K562 (cell line): ENCODE measurements around the gene HHEX. TPM values are rescaled to one million over a fixed set of nuclear protein-coding genes. Genes with fewer than 3 reads are reported as not detected.

ENCODE experiments used
- ATAC-seq: fragments of 200-7000 bp; cut with Tn5 transposase; 3 replicates; pipeline ENCODE4 v1.9.1; 2020; ENCODE audit warnings: moderate library complexity
- BruUV-seq: library from RNA; stranded (reverse); fragments of 400-500 nt; replicated peaks from 2 replicates; lab custom pipeline; 2021; lab: Mats Ljungman, UMichigan
- CTCF ChIA-PET: fragments of 300-600 bp; formaldehyde crosslinking; extraction: SDS; loops from one replicate; lab custom pipeline; 2021; ENCODE audit warnings: low intra/inter-chr PET ratio; lab: Yijun Ruan, JAX
- POLR2A ChIA-PET: fragments of 300-600, 350-650 bp; sonication (Branson Sonifier 250); formaldehyde crosslinking; extraction: SDS; loops from one replicate; lab custom pipeline; 2021; ENCODE audit warnings: antibody characterized with exemption, inconsistent platforms; lab: Yijun Ruan, JAX
- DNase-seq, 4 experiments: peaks; one replicate each; pipeline versions ENCODE4 v3.0.0 to v3.0.0-alpha.2; 2011 to 2018; ENCODE audit warnings: low spot score in 3 of 4, mixed read lengths in 3 of 4; ENCODE audit errors: extremely low read depth in 1 of 4
- FAIRE-seq: peaks from 2 replicates; lab custom pipeline; 2011; peaks lifted over from hg19 to GRCh38; lab: Jason Lieb, UNC
- H2AFZ ChIP-seq: 2 replicates; pipeline ENCODE4 v1.6.0; 2011; ENCODE audit warnings: low read depth, low read length, control low read depth, inconsistent platforms
- H3K27ac ChIP-seq: fragments of 200-600 bp; 3 replicates; pipeline ENCODE4 v1.8.0; 2011; ENCODE audit warnings: low read depth, mild to moderate bottlenecking, control low read depth, inconsistent platforms, low read length, moderate library complexity, mixed read lengths; ENCODE audit errors: extremely low read depth
- H3K27me3 ChIP-seq, 2 experiments: fragments of 300-600 bp in 1 of 2; 2 replicates in 1 of 2; 3 replicates in 1 of 2; pipeline versions ENCODE4 v1.6.0 to v1.8.0; 2011; ENCODE audit warnings: inconsistent platforms in 2 of 2, low read length in 2 of 2, mild to moderate bottlenecking in 1 of 2, mixed read lengths in 1 of 2, moderate library complexity in 1 of 2; ENCODE audit not compliant: control insufficient read depth in 2 of 2, insufficient read depth in 2 of 2
- H3K36me3 ChIP-seq: fragments of 300-600 bp; 3 replicates; pipeline ENCODE4 v1.8.0; 2011; ENCODE audit warnings: mild to moderate bottlenecking, low read length, inconsistent platforms; ENCODE audit not compliant: control insufficient read depth, insufficient read depth
- H3K4me1 ChIP-seq, 2 experiments: fragments of 200-600 bp in 1 of 2; replicated peaks in 1 of 2; 2 replicates in 1 of 2; 3 replicates in 1 of 2; pipeline versions ENCODE4 v1.5.1 to v1.8.0; 2011; ENCODE audit warnings: inconsistent platforms in 2 of 2, low read length in 2 of 2, mild to moderate bottlenecking in 1 of 2, mixed read lengths in 1 of 2, moderate library complexity in 1 of 2; ENCODE audit not compliant: control insufficient read depth in 2 of 2, insufficient read depth in 2 of 2
- H3K4me2 ChIP-seq: 2 replicates; pipeline ENCODE4 v1.6.1; 2011; ENCODE audit warnings: low read length, control low read depth, inconsistent platforms, mixed read lengths; ENCODE audit not compliant: insufficient read depth
- H3K4me3 ChIP-seq: fragments of 200-600 bp; sonication (generic), shearing (Covaris generic); 2 replicates; pipeline ENCODE4 v1.5.1; 2016; ENCODE audit warnings: control low read depth, inconsistent platforms
- H3K79me2 ChIP-seq: fragments of 200-600 bp; 3 replicates; pipeline ENCODE4 v1.8.0; 2011; ENCODE audit warnings: low read length, inconsistent platforms; ENCODE audit not compliant: control insufficient read depth, insufficient read depth
- H3K9ac ChIP-seq, 2 experiments: 2 replicates each; pipeline versions ENCODE4 v1.6.0 to v1.6.1; 2011; ENCODE audit warnings: low read depth in 2 of 2, low read length in 2 of 2, control low read depth in 1 of 2, inconsistent platforms in 1 of 2, mild to moderate bottlenecking in 1 of 2, mixed read lengths in 1 of 2; ENCODE audit not compliant: insufficient read depth in 1 of 2
- H3K9me1 ChIP-seq: one replicate; pipeline ENCODE4 v1.6.0; 2011; ENCODE audit warnings: inconsistent platforms, mild to moderate bottlenecking, low read length, moderate library complexity; ENCODE audit not compliant: control insufficient read depth, insufficient read depth
- H3K9me3 ChIP-seq: replicated peaks from 2 replicates; pipeline ENCODE4 v1.5.1; 2011; ENCODE audit warnings: low read depth, low read length, inconsistent platforms; ENCODE audit not compliant: control insufficient read depth, insufficient read depth
- H4K20me1 ChIP-seq: replicated peaks from 2 replicates; pipeline ENCODE4 v1.6.1; 2011; ENCODE audit warnings: low read length, inconsistent platforms, mixed read lengths; ENCODE audit not compliant: control insufficient read depth, insufficient read depth
- CCNT2 ChIP-seq: IDR thresholded peaks from 2 replicates; pipeline ENCODE4 v1.6.1; 2011; ENCODE audit warnings: borderline replicate concordance, low read depth, mild to moderate bottlenecking, moderate library complexity, mixed read lengths, low read length; ENCODE audit not compliant: insufficient read length; ENCODE audit errors: extremely low read depth
- FOSL1 ChIP-seq: fragments of 200-800 bp; sonication (Bioruptor generic); conservative IDR thresholded peaks from 2 replicates; pipeline ENCODE4 v1.6.1; 2016; ENCODE audit warnings: missing genetic modification characterization, missing compliant biosample characterization
- GATAD2B ChIP-seq: fragments of 450-650 bp; IDR thresholded peaks from 2 replicates; pipeline ENCODE4 v1.6.1; 2017; ENCODE audit warnings: mild to moderate bottlenecking, borderline replicate concordance
- L3MBTL2 ChIP-seq: fragments of 450-650 bp; IDR thresholded peaks from 2 replicates; pipeline ENCODE4 v1.6.1; 2016; ENCODE audit warnings: mild to moderate bottlenecking, moderate library complexity
- NFE2L1 ChIP-seq: fragments of 450-650 bp; IDR thresholded peaks from 2 replicates; pipeline ENCODE4 v1.6.1; 2016; ENCODE audit warnings: missing genetic modification characterization, low read depth, mild to moderate bottlenecking, missing compliant biosample characterization, moderate library complexity, borderline replicate concordance
- PTBP1 ChIP-seq: fragments of 200-400 bp; formaldehyde crosslinking; IDR thresholded peaks from 2 replicates; pipeline ENCODE4 v1.6.1; 2017; ENCODE audit warnings: low read depth, low read length
- WGBS: fragments of 100-300 bp; shearing (Covaris generic); methylation state at CpG from one replicate; pipeline ENCODE4 v1.1.6; 2016; ENCODE audit warnings: low coverage, mixed read lengths; ENCODE audit not compliant: insufficient coverage; ENCODE audit errors: missing lambda C conversion rate; 5-methylcytosine and 5-hydroxymethylcytosine counted together
- in situ Hi-C: fragments of 300-500 bp; cut with MboI; formaldehyde crosslinking; loops from 4 replicates; pipeline ENCODE4 v1.15.0; 2018; ENCODE audit warnings: inconsistent platforms, mixed read lengths
- intact Hi-C: fragments of 100-400 bp; cut with micrococcal nuclease; formaldehyde crosslinking; loops from 2 replicates; pipeline ENCODE4 v1.14.2; 2022
- polyA plus RNA-seq, 8 experiments: library from polyadenylated mRNA; depleted of rRNA in 4 of 8; stranded (reverse) in 5 of 8; unstranded in 3 of 8; fragments of >200 nt; fragmentation: Nextera tagmentation in 2 of 8; fragmentation: Illumina TruSeq in 1 of 8; extraction: Ambion mirVana in 2 of 8; extraction: Trizol in 1 of 8; gene quantifications; 2 replicates each; pipeline versions ENCODE4 v1.2.1 to v1.2.3, GENCODE V29; 2011 to 2014; ENCODE audit warnings: inconsistent platforms in 1 of 8, missing spikeins in 1 of 8
- total RNA-seq, 7 experiments: library from RNA; depleted of rRNA in 6 of 7; stranded (reverse); fragments of >200 nt in 6 of 7; fragmentation: Illumina TruSeq in 2 of 7; extraction: Trizol in 2 of 7; gene quantifications; 2 replicates each; pipeline versions ENCODE4 v1.2.1 to v1.2.3, GENCODE V29; 2011 to 2021; ENCODE audit warnings: low replicate concordance in 1 of 7
- TF ChIP-seq, protein P1 (sequence below), 2 experiments: IDR thresholded peaks; 2 replicates each; pipeline ENCODE4 v1.6.1; 2012; ENCODE audit warnings: improper control_type of control experiment in 2 of 2, low read depth in 2 of 2, low read length in 2 of 2, borderline replicate concordance in 1 of 2
- TF ChIP-seq, protein P2 (sequence below): sonication (generic); formaldehyde crosslinking; IDR thresholded peaks from 2 replicates; pipeline ENCODE4 v1.8.1; 2023; ENCODE audit warnings: missing genetic modification reagents, mild to moderate bottlenecking, borderline replicate concordance

Gene HHEX
- total and polyA plus RNA-seq, 9 of the 15 experiments (the other 6 are each of a cell fraction or from before 2014, with no cell fraction given): 37.2 to 133 (median 80.2) TPM

DNA sequence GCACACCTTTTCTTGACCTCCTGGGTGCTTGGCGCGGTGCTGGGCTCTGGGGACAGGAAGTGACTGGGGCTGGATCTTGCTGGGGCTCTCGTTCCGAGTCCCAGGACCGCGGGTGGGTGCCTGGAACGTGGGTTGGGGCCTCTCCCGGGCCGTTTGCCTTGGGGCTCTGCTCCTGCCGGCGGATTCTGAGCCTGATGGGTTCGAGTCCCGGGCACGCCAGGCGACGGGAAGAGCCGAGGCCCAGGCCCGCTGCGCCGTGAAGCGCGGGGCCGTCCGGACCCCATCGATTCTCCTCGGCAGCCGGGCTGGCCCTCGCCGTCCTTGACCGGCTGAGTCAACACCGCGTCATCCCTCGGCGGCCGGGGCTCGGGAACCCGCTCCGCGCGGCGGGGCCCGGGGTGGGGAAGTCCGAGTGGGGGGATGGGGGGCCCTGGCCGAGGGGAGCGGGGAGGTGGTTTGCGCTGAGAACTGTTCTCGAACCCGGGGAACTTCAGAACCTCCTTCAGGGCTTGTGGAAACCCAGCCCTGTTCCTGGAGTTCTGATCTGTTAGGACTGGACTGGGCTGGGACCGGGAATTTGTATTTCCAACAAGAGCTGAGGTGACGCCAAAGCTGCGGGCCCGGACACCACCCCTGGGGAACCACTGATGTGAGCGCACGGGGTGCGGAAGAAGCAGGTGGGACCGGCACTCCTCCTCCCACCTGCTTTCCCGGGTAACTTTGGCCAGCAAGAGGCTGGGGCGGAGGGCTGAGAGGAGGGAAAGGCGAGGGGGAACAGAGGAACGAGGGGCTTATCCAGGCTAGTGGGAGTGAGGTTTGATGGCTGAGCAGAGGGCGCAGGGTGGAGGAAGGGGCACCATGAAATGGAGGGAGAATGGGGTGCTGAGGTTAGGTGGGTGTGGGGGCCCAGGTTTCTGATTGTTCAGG lies 6.2 kb downstream of the HHEX start (continued):
- TF ChIP-seq, protein P1, sequence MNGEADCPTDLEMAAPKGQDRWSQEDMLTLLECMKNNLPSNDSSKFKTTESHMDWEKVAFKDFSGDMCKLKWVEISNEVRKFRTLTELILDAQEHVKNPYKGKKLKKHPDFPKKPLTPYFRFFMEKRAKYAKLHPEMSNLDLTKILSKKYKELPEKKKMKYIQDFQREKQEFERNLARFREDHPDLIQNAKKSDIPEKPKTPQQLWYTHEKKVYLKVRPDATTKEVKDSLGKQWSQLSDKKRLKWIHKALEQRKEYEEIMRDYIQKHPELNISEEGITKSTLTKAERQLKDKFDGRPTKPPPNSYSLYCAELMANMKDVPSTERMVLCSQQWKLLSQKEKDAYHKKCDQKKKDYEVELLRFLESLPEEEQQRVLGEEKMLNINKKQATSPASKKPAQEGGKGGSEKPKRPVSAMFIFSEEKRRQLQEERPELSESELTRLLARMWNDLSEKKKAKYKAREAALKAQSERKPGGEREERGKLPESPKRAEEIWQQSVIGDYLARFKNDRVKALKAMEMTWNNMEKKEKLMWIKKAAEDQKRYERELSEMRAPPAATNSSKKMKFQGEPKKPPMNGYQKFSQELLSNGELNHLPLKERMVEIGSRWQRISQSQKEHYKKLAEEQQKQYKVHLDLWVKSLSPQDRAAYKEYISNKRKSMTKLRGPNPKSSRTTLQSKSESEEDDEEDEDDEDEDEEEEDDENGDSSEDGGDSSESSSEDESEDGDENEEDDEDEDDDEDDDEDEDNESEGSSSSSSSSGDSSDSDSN (IDR thresholded peaks at IDR 0.05; ENCODE audit: borderline replicate concordance in 1 of 2, low read depth in 2 of 2, low read length in 2 of 2): peak; percentile 36 to 91; a peak in 2 of 4 replicates
- no peak for TF ChIP-seq GATAD2B
- TF ChIP-seq FOSL1: peak; percentile 89
- TF ChIP-seq, all 486 proteins: peak for 58

DNA sequence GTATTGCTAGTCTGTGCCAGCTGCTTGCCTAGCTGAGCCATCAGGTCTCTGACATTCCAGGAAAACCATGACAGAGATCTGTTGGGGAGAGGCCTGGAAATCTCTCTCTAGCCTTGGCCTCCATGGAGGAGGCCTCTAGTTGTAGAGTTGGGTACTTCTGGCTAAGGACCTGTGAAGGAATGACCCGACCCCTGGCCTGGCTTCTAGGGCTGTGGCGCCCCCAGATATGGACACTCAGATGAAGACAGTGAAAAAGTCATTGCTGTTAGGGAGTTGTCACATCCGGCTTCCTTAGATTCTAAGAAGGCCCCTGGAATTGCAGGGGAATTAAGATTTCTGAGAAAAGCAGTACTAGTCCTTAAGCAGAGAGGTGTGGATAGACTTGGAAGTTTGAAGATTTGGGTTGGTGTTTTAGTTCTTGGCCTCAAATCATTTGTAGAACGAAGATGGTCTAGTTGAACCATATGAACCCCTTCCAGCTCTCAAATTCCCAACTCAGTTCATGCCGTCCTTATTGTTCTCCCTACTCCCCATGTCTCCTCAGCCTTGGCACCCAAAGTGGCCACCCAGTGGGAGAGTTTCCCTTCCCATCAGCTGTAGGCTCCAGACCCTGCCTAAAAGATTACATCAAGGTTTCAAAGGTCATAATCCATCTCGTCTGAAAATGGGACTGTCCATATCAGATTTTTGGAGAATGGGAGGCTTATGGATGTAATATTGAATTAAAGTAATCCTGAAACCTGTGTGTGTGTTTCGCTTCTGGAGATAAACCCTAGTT lies 7.0 kb downstream of the HHEX start:
- Histone ChIP-seq H3K27me3 (no peaks in the 10 kb centered on the region), H3K79me2 (peaks cover 50% of the 10 kb centered on the region), H3K4me1 (peaks cover 26 to 28% of the 10 kb centered on the region in 2 experiments; a peak in 4 of 5 replicates), H3K9me3 (no peaks in the 10 kb centered on the region), H3K4me3 (peak overlapping the region; percentile 93; the same call in 1 of the 2 replicates), H3K27ac (peak overlapping the region; percentile 91), H3K9me1 (no peaks in the 10 kb centered on the region), H3K36me3 (peaks cover 43% of the 10 kb centered on the region), H2AFZ (peak overlapping the region; percentile 25; the same call in 1 of the 2 replicates), H3K4me2 (peak overlapping the region; percentile 80), H3K9ac (peak overlapping the region; percentile 77 to 84; a peak in 3 of 4 replicates), H4K20me1 (0 out of 2 replicates have a peak, but pooled peaks cover 3% of the 10 kb centered on the region)
- ATAC-seq (peak; percentile 66), DNase-seq (peak; percentile 25 to 84 (median 50)), FAIRE-seq (peak; percentile 69)
- in situ Hi-C loops: loop anchor here (5.0 kb wide), 1 partner anchor 61 kb away; no protein-coding TSS in a partner anchor
- WGBS: 1% methylated on average over 7 of the region's 7 CpGs
- BruUV-seq: no TSS peak
- ChIA-PET CTCF (no interaction called here), POLR2A (interaction anchor here (0.5 to 1.5 kb wide), 8 partner anchors 23 to 226 kb away, joined by 3 to 4 read pairs (median 4); partner anchors contain the start of gene EXOC6)
- intact Hi-C loops: loop anchor here (1.0 to 2.0 kb wide), 3 partner anchors 60 to 134 kb away; no protein-coding TSS in a partner anchor
- no peak for TF ChIP-seq NFE2L1 (tag)
- 0 out of 2 replicates have a peak, but pooled peaks have one; percentile 68 for TF ChIP-seq PTBP1
- TF ChIP-seq, protein P2, sequence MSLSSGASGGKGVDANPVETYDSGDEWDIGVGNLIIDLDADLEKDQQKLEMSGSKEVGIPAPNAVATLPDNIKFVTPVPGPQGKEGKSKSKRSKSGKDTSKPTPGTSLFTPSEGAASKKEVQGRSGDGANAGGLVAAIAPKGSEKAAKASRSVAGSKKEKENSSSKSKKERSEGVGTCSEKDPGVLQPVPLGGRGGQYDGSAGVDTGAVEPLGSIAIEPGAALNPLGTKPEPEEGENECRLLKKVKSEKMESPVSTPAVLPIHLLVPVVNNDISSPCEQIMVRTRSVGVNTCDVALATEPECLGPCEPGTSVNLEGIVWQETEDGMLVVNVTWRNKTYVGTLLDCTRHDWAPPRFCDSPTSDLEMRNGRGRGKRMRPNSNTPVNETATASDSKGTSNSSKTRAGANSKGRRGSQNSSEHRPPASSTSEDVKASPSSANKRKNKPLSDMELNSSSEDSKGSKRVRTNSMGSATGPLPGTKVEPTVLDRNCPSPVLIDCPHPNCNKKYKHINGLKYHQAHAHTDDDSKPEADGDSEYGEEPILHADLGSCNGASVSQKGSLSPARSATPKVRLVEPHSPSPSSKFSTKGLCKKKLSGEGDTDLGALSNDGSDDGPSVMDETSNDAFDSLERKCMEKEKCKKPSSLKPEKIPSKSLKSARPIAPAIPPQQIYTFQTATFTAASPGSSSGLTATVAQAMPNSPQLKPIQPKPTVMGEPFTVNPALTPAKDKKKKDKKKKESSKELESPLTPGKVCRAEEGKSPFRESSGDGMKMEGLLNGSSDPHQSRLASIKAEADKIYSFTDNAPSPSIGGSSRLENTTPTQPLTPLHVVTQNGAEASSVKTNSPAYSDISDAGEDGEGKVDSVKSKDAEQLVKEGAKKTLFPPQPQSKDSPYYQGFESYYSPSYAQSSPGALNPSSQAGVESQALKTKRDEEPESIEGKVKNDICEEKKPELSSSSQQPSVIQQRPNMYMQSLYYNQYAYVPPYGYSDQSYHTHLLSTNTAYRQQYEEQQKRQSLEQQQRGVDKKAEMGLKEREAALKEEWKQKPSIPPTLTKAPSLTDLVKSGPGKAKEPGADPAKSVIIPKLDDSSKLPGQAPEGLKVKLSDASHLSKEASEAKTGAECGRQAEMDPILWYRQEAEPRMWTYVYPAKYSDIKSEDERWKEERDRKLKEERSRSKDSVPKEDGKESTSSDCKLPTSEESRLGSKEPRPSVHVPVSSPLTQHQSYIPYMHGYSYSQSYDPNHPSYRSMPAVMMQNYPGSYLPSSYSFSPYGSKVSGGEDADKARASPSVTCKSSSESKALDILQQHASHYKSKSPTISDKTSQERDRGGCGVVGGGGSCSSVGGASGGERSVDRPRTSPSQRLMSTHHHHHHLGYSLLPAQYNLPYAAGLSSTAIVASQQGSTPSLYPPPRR (CRISPR knock-in tag): no peak
- TF ChIP-seq CCNT2: peak; percentile 4
- 0 out of 2 replicates have a peak, but pooled peaks have one; percentile 23 for TF ChIP-seq L3MBTL2
